Osteoblast (primary cell): Measurements from ENCODE around the gene VPS13D. TPM values are rescaled to one million over a fixed set of nuclear protein-coding genes. Genes with fewer than 3 reads are reported as not detected.

Experiments used
- DNase-seq: peaks from one replicate; pipeline ENCODE4 v3.0.0; 2011; ENCODE audit warnings: low spot score, mixed read lengths; ENCODE audit not compliant: insufficient read length; ENCODE audit errors: missing footprints
- H2AFZ ChIP-seq: 2 replicates; pipeline ENCODE4 v1.6.0; 2011; ENCODE audit warnings: mild to moderate bottlenecking, low read length
- H3K27ac ChIP-seq: 2 replicates; pipeline ENCODE4 v1.5.1; 2011; ENCODE audit warnings: mild to moderate bottlenecking, low read depth, low read length, moderate library complexity
- H3K27me3 ChIP-seq: 2 replicates; pipeline ENCODE4 v1.6.0; 2012; ENCODE audit warnings: mild to moderate bottlenecking, control low read depth, inconsistent platforms, low read length, moderate library complexity; ENCODE audit not compliant: insufficient read depth
- H3K36me3 ChIP-seq: 2 replicates; pipeline ENCODE4 v1.5.1; 2011; ENCODE audit warnings: mild to moderate bottlenecking, low read length, control low read depth, moderate library complexity; ENCODE audit not compliant: insufficient read depth
- H3K4me1 ChIP-seq: 2 replicates; pipeline ENCODE4 v1.5.1; 2011; ENCODE audit warnings: mild to moderate bottlenecking, low read length, control low read depth, moderate library complexity; ENCODE audit not compliant: insufficient read depth
- H3K4me2 ChIP-seq: 2 replicates; pipeline ENCODE4 v1.6.0; 2011; ENCODE audit warnings: mild to moderate bottlenecking, low read length; ENCODE audit not compliant: insufficient read depth
- H3K4me3 ChIP-seq: fragments of 200-600 bp; sonication (generic); 3 replicates; pipeline ENCODE4 v1.5.1; 2012; ENCODE audit warnings: mild to moderate bottlenecking, low read length, inconsistent platforms; ENCODE audit not compliant: insufficient read depth
- H3K79me2 ChIP-seq: 2 replicates; pipeline ENCODE4 v1.6.0; 2012; ENCODE audit warnings: mild to moderate bottlenecking, low read length, control low read depth, inconsistent platforms; ENCODE audit not compliant: insufficient read depth
- H3K9me3 ChIP-seq: 2 replicates; pipeline ENCODE4 v1.5.1; 2011; ENCODE audit warnings: low read depth, low read length, control low read depth
- H4K20me1 ChIP-seq: 2 replicates; pipeline ENCODE4 v1.6.0; 2012; ENCODE audit warnings: mild to moderate bottlenecking, low read length, control low read depth; ENCODE audit not compliant: insufficient read depth
- total RNA-seq: library from RNA; depleted of rRNA; stranded (reverse); fragments of >200 nt; gene quantifications from 2 replicates; pipeline ENCODE4 v1.2.3, GENCODE V29; 2012
- TF ChIP-seq, protein P1 (sequence below): IDR thresholded peaks from 2 replicates; pipeline ENCODE4 v1.5.1; 2011; ENCODE audit warnings: mild to moderate bottlenecking, low read depth, low read length, moderate library complexity; ENCODE audit errors: extremely low read depth

VPS13D gene
- total RNA-seq, 1 donor: 48.5 TPM

DNA sequence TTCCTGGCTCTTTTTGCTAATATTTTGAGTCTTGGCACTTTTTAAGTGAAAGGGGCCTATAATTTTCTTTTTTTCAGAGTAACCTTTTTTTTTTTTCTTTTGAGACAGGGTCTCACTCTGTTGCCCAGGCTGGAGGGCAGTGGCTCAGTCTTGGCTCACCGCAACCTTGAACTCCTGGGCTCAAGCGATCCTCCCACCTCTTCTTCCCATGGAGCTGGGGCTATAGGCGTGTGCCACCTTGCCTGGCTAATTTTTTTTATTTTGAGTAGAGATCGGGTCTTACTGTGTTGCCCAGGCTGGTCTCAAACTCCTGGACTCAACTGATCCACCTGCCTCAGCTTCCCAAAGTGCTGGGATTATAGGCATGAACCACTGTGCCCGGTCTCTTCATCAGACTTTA is 285.4 kb downstream of the VPS13D start:
- no peaks in the 10 kb centered on the region for H3K9me3 ChIP-seq
- H3K4me2 ChIP-seq: no peak overlapping the region
- H3K4me3 ChIP-seq: no peak overlapping the region
- no peaks in the 10 kb centered on the region for H4K20me1 ChIP-seq
- DNase-seq: no peak
- H3K36me3 ChIP-seq: no peaks in the 10 kb centered on the region
- no peaks in the 10 kb centered on the region for H3K27me3 ChIP-seq
- TF ChIP-seq, protein P1, sequence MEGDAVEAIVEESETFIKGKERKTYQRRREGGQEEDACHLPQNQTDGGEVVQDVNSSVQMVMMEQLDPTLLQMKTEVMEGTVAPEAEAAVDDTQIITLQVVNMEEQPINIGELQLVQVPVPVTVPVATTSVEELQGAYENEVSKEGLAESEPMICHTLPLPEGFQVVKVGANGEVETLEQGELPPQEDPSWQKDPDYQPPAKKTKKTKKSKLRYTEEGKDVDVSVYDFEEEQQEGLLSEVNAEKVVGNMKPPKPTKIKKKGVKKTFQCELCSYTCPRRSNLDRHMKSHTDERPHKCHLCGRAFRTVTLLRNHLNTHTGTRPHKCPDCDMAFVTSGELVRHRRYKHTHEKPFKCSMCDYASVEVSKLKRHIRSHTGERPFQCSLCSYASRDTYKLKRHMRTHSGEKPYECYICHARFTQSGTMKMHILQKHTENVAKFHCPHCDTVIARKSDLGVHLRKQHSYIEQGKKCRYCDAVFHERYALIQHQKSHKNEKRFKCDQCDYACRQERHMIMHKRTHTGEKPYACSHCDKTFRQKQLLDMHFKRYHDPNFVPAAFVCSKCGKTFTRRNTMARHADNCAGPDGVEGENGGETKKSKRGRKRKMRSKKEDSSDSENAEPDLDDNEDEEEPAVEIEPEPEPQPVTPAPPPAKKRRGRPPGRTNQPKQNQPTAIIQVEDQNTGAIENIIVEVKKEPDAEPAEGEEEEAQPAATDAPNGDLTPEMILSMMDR: no peak
- H3K79me2 ChIP-seq: no peaks in the 10 kb centered on the region
- H3K27ac ChIP-seq: no peak overlapping the region
- no peak overlapping the region for H2AFZ ChIP-seq
- peaks cover 16% of the 10 kb centered on the region for H3K4me1 ChIP-seq

DNA sequence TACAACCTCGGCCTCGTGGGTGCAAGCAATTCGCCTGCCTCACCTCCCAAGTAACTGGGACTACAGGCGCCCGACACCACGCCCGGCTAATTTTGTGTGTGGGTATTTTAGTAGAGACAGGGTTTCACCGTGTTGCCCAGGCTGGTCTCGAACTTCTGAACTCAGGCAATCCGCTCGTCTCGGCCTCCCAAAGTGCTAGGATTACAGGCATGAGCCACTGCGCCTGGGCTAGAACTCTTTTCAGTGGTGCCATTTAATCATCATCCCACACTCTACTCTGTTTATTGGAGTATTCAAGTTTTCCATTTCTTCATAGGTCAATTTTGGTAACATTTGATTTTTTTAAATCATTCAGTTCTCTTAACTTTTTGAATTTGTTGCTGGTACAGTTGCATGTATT is 286.9 kb downstream of the VPS13D start:
- Histone ChIP-seq H2AFZ (no peak overlapping the region), H3K4me3 (no peak overlapping the region), H3K9me3 (no peaks in the 10 kb centered on the region), H3K79me2 (no peaks in the 10 kb centered on the region), H3K4me2 (no peak overlapping the region), H3K27me3 (no peaks in the 10 kb centered on the region), H3K36me3 (no peaks in the 10 kb centered on the region), H4K20me1 (no peaks in the 10 kb centered on the region), H3K4me1 (peaks cover 16% of the 10 kb centered on the region), H3K27ac (no peak overlapping the region)
- TF ChIP-seq, protein P1: no peak
- DNase-seq: no peak

DNA sequence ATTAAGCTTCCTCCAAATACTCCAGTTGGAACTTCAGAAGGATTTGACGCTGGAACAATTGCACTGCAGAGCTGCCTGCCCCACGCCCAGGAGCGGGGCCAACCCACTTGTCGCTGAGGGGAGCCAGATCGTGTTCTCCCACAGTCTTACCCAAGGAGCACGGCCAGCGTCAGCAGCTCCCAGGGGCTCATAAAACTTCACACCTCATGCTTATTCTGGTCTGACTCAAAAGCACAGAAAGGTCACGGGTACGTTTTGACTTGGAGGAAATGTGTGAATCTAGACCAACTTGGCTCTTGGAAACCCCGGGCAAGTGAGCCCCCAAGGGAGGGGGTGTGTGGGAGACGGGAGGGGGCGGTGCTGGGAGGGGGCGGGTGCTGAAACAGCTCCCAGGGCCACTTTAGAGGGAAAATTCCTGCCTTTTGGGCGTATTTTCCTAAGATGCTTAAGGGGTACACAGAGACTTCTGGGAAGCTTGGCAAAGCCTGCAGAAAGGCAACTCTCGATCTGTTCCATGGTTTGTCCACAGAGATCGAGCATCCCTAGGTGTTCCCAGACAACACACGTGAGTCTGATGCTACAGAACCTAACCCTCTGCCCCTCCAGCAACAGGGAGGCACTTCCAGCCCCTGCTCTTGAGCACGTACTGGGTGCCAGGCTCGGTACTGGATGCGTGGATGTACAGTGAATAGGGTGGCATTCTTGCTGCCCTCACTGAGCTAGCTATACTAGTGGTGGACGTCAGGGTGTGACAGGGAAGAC is 289.3 kb downstream of the VPS13D start:
- Histone ChIP-seq H4K20me1 (no peaks in the 10 kb centered on the region), H3K9me3 (no peaks in the 10 kb centered on the region), H3K27me3 (no peaks in the 10 kb centered on the region), H3K27ac (peak overlapping the region; percentile 76), H2AFZ (peak overlapping the region; percentile 44), H3K4me1 (peaks cover 11% of the 10 kb centered on the region), H3K4me2 (peak overlapping the region; percentile 72), H3K36me3 (no peaks in the 10 kb centered on the region), H3K4me3 (peak overlapping the region; percentile 16), H3K79me2 (no peaks in the 10 kb centered on the region)
- DNase-seq: peak; percentile 94
- TF ChIP-seq, protein P1: no peak

DNA sequence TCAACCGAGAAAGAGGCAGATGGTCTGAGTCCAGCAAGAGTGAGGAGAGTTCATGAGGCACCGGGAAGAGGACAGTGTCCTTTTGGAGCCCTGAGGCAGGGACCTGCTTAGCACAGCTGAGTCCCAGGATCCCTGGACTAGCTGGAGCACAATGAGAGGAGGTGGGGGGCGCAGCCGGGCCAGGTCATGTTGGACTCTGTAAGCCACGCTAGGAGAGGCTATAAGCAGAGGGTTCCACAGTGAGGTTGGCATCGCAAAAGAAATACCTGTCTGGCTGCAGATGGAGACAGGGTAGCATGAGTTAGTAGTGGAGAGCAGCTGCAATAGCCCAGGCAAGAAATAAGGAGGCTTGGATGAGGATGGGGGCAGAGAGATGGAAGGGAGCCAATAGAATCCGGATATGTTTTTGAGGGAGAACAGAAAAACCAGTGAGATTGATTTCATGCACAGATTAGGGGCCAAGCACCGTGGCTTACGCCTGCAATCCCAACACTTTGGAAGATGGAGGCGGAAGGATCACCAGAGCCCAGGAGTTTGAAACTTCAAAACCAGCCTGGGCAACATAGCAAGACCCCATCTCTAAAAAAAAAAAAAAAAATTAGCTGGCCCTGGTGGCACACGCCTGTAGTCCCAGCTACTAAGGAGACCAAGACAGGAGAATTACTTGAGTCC is 290.0 kb downstream of the VPS13D start:
- peak overlapping the region; percentile 16 for H3K4me3 ChIP-seq
- H3K9me3 ChIP-seq: no peaks in the 10 kb centered on the region
- no peaks in the 10 kb centered on the region for H3K79me2 ChIP-seq
- peak overlapping the region; percentile 44 for H2AFZ ChIP-seq
- H3K27me3 ChIP-seq: no peaks in the 10 kb centered on the region
- no peaks in the 10 kb centered on the region for H4K20me1 ChIP-seq
- no peak for DNase-seq
- TF ChIP-seq, protein P1: no peak
- H3K4me1 ChIP-seq: peaks cover 11% of the 10 kb centered on the region
- H3K36me3 ChIP-seq: no peaks in the 10 kb centered on the region
- H3K4me2 ChIP-seq: peak overlapping the region; percentile 72
- H3K27ac ChIP-seq: peak overlapping the region; percentile 69
